Vagina (tissue), 2 donors: ENCODE data around the gene PRR5. TPM values are rescaled to one million over a fixed set of nuclear protein-coding genes. Genes with fewer than 3 reads are reported as not detected.

ENCODE experiments used
- DNase-seq, 2 donors: peaks; one replicate each; pipeline ENCODE4 v3.0.0-alpha.2; 2017; ENCODE audit errors: extremely low spot score in 2 of 2
- H3K27ac ChIP-seq: fragments of 200-600 bp; sonication (generic); one replicate; pipeline ENCODE4 v1.5.1; 2019
- H3K27me3 ChIP-seq: fragments of 200-600 bp; sonication (generic); one replicate; pipeline ENCODE4 v1.5.1; 2019
- H3K36me3 ChIP-seq, 2 donors: fragments of 200-600 bp; sonication (generic); one replicate each; pipeline ENCODE4 v1.5.1; 2017 to 2019
- H3K4me1 ChIP-seq: fragments of 200-600 bp; sonication (generic); one replicate; pipeline ENCODE4 v1.5.1; 2019
- H3K4me3 ChIP-seq, 2 donors: fragments of 200-600 bp; sonication (generic); 1 replicate in 1 of 2; 2 replicates in 1 of 2; pipeline ENCODE4 v1.5.1; 2016 to 2019
- H3K9me3 ChIP-seq: fragments of 200-600 bp; sonication (generic); one replicate; pipeline ENCODE4 v1.5.1; 2019
- POLR2A ChIP-seq, 2 donors: fragments of 450-650 bp; IDR thresholded peaks; one replicate each; pipeline ENCODE4 v1.6.1; 2017; ENCODE audit warnings: antibody characterized with exemption in 2 of 2, mild to moderate bottlenecking in 2 of 2, moderate library complexity in 2 of 2
- POLR2AphosphoS5 ChIP-seq, 2 donors: sonication (generic); formaldehyde crosslinking; IDR thresholded peaks; one replicate each; pipeline ENCODE4 v1.9.0; 2017; ENCODE audit warnings: antibody characterized with exemption in 2 of 2, mild to moderate bottlenecking in 2 of 2, low read depth in 1 of 2; ENCODE audit not compliant: insufficient read depth in 1 of 2
- intact Hi-C: fragments of 100-400 bp; cut with DNase I; formaldehyde crosslinking; loops from one replicate; pipeline ENCODE4 v1.15.1; 2023
- total RNA-seq: library from RNA; depleted of rRNA; stranded (reverse); fragments of >200 nt; gene quantifications from one replicate; pipeline ENCODE4 v1.2.3, GENCODE V29; 2016
- TF ChIP-seq, protein P1 (sequence below), 3 experiments: fragments of 450-650 bp in 2 of 3; fragments of 200-600 bp in 1 of 3; sonication (generic) in 1 of 3; IDR thresholded peaks; one replicate each; pipeline ENCODE4 v1.5.1; 2017 to 2019; ENCODE audit warnings: antibody characterized with exemption in 3 of 3, mild to moderate bottlenecking in 2 of 3, moderate library complexity in 2 of 3

Gene PRR5
- total RNA-seq, 1 donor from 2014 or later = 36.8 TPM

DNA sequence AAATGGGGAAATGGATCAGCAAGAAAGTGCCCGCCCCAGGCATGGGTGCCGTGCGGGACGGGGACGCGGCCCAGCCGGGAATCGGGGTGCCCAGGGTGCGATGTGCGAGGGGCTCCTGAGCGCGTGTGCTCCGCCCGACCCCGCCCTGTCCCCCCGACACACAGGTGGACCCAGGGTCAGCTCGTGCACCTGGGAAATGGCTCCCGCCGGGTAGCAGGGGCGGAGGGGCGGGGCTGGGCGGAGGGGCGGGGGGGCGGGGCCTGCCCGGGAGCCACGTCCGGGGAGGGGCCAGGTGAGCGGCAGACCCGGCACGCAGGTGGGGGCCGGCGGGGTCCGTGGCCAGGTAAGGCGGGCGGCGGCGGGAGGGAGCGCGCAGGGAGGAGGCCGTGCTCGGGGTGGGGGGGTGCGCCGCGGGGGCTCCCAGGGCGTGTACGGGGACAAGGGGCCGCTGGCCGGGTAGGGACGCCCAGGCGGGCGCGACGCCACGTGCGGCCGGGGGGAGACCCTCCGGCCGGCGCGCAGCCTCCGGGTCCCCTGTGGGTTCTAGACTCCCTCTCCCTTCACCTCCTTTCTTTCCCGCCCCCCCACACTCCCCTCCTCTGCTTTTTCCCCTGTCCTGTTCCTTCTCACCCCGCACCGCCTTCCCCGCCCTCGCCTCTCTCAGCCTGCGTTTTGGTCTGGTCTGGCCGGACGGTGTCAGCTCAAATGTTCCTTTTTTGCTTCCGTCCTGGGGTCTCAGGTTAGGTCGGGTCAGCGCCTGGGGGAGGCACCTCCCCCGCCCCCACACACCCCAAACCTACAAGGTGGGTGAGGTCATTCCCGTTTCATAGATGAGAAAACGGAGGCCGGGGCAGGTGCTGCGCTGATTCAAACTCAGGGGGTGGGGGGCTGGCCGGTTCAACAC lies 50.5 kb downstream of the PRR5 start, which contains the start of gene ARHGAP8:
TSS of gene ARHGAP8 (plus strand) at position 291 of the 904 bp plus-strand sequence. CDS start 33,953 bp downstream, outside the sequence.
- H3K4me3 ChIP-seq = peak within 1 kb of the TSS; percentile 35 to 39
- no peak within 1 kb of the TSS for H3K27ac ChIP-seq

DNA sequence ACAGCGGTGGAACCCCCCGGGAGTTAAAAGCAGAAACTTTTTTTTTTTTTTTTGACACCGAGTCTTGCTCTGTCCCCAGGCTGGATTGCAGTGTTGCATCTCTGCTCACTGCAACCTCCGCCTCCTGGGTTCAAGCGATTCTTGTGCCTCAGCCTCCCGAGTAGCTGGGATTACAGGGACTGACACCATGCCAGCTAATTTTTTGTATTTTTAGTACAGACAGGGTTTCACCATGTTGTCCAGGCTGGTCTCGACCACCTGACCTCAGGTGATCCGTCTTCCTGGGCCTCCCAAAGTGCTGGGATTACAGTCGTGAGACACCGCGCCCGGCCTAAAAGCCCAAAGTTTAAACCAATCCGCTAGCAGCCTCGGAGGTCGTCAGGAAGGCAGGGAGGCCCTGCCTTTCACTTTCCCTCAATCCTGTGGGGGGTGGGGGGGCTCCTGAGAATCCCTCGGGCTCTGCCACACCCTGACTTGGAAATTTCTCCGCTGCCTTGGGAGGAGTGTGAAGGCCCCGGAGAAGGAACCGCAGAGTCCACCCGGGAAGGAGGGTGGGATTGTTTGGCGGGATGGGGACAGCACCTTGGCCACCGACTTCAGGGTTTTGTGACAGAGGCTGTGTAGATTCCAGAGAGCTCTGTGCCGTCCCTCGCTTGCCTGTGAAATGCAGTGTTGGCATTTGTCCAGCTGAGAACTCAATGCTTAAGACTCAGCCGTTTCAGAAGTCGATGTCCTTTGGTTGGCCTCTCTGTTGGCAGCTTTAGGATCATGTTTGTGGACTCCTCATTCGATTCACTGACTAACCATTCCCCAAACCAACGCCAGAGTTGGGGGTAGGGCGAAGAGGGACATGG lies 51.4 kb downstream of the PRR5 start:
- TF ChIP-seq, protein P1, sequence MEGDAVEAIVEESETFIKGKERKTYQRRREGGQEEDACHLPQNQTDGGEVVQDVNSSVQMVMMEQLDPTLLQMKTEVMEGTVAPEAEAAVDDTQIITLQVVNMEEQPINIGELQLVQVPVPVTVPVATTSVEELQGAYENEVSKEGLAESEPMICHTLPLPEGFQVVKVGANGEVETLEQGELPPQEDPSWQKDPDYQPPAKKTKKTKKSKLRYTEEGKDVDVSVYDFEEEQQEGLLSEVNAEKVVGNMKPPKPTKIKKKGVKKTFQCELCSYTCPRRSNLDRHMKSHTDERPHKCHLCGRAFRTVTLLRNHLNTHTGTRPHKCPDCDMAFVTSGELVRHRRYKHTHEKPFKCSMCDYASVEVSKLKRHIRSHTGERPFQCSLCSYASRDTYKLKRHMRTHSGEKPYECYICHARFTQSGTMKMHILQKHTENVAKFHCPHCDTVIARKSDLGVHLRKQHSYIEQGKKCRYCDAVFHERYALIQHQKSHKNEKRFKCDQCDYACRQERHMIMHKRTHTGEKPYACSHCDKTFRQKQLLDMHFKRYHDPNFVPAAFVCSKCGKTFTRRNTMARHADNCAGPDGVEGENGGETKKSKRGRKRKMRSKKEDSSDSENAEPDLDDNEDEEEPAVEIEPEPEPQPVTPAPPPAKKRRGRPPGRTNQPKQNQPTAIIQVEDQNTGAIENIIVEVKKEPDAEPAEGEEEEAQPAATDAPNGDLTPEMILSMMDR (IDR thresholded peaks at IDR 0.05) = no peak
- no peak for TF ChIP-seq POLR2AphosphoS5 (IDR thresholded peaks at IDR 0.05; ENCODE audit: insufficient read depth in 1 of 2, low read depth in 1 of 2)
- TF ChIP-seq POLR2A (IDR thresholded peaks at IDR 0.05) = no peak
- Histone ChIP-seq H3K4me3 (peak overlapping the region; percentile 35 to 39), H3K4me1 (peaks cover 15% of the 10 kb centered on the region), H3K27me3 (no peaks in the 10 kb centered on the region), H3K36me3 (no peaks in the 10 kb centered on the region), H3K27ac (no peak overlapping the region), H3K9me3 (no peaks in the 10 kb centered on the region)
- intact Hi-C loops = no loop called here
- no peak for DNase-seq

More for the DNA sequence above, 50.5 kb downstream of the PRR5 start, which contains the start of gene ARHGAP8:
- H3K4me1 ChIP-seq = peaks cover 15% of the 10 kb centered on the region
- intact Hi-C loops = no loop called here
- H3K9me3 ChIP-seq = no peaks in the 10 kb centered on the region
- no peaks in the 10 kb centered on the region for H3K27me3 ChIP-seq
- TF ChIP-seq POLR2AphosphoS5 (IDR thresholded peaks at IDR 0.05; ENCODE audit: insufficient read depth in 1 of 2, low read depth in 1 of 2) (no peak), POLR2A (IDR thresholded peaks at IDR 0.05) (no peak)
- TF ChIP-seq, protein P1 (IDR thresholded peaks at IDR 0.05) = no peak
- no peak for DNase-seq
- no peaks in the 10 kb centered on the region for H3K36me3 ChIP-seq

DNA sequence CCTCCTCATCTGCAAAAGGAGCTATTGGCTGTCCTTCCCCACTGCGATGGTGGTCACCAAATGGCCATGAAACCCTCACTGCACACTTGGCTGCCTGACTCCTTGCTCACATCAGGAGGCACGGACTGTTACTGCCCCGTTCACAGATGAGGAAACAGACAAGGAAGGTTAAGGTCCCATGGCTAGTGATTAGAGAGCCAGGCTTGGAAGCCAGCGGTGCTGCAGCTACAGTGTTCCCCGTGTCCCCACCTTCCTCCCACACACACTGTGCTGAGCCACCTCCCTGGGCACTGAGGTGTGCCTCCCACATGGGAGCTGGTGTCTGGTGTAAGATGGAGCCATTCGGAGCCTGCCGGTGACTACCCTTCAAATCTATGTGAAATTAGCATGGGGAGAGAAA lies 53.0 kb downstream of the PRR5 start:
- Histone ChIP-seq H3K27me3 (no peaks in the 10 kb centered on the region), H3K4me3 (no peak overlapping the region), H3K9me3 (no peaks in the 10 kb centered on the region), H3K27ac (no peak overlapping the region), H3K36me3 (no peaks in the 10 kb centered on the region), H3K4me1 (peaks cover 15% of the 10 kb centered on the region)
- intact Hi-C loops = no loop called here
- TF ChIP-seq POLR2A (IDR thresholded peaks at IDR 0.05) (no peak), POLR2AphosphoS5 (IDR thresholded peaks at IDR 0.05; ENCODE audit: insufficient read depth in 1 of 2, low read depth in 1 of 2) (no peak)
- TF ChIP-seq, protein P1 (IDR thresholded peaks at IDR 0.05) = no peak
- DNase-seq = no peak

DNA sequence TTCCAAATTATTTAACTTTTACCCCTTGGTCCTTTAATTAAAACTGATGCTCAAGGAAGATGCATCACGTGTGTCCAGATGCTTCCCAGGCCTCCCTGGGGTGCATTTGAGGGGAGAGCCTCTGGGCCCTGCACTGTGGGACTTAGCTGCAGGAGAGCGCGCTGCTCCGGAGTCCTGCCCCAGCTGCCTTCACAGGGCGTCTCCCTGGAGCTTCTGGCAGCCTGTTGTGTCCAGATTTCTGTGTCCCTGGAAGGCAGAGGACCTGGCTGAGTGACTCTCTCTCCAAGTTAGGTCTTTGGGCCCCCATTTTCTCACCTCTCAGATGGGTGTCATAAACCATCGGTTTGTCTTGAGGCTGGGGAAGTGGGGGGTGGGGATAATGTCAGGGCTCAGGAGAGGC lies 53.4 kb downstream of the PRR5 start:
- Histone ChIP-seq H3K4me3 (no peak overlapping the region), H3K27ac (no peak overlapping the region), H3K9me3 (no peaks in the 10 kb centered on the region), H3K27me3 (no peaks in the 10 kb centered on the region), H3K36me3 (no peaks in the 10 kb centered on the region), H3K4me1 (peaks cover 15% of the 10 kb centered on the region)
- TF ChIP-seq, protein P1 (IDR thresholded peaks at IDR 0.05) = no peak
- TF ChIP-seq POLR2AphosphoS5 (IDR thresholded peaks at IDR 0.05; ENCODE audit: insufficient read depth in 1 of 2, low read depth in 1 of 2) (no peak), POLR2A (IDR thresholded peaks at IDR 0.05) (no peak)
- intact Hi-C loops = no loop called here
- no peak for DNase-seq
